OCI-LY1 (cell line): ENCODE data around the gene PDE1C.

Experiments
- H2AFZ ChIP-seq: fragments of 200-600 bp; sonication (generic), shearing (Covaris generic); 2 replicates; pipeline ENCODE4 v1.6.0; 2014; ENCODE audit warnings: antibody characterized with exemption, mild to moderate bottlenecking, low read length
- H3F3A ChIP-seq: fragments of 200-600 bp; sonication (generic), shearing (Covaris generic); 2 replicates; pipeline ENCODE4 v1.6.0; 2014; ENCODE audit warnings: mild to moderate bottlenecking, antibody characterized with exemption, low read length, moderate library complexity; ENCODE audit not compliant: insufficient read depth
- H3K27ac ChIP-seq: fragments of 200-600 bp; sonication (generic); 2 replicates; pipeline ENCODE4 v1.5.1; 2014; ENCODE audit warnings: low read length, mixed run types, mild to moderate bottlenecking, low read depth; ENCODE audit not compliant: poor library complexity, severe bottlenecking
- H3K27me3 ChIP-seq: fragments of 200-600 bp; sonication (generic); 2 replicates; pipeline ENCODE4 v1.6.0; 2014; ENCODE audit warnings: antibody characterized with exemption, mild to moderate bottlenecking, low read length, moderate library complexity; ENCODE audit not compliant: insufficient read depth
- H3K36me3 ChIP-seq: fragments of 200-600 bp; sonication (generic); 2 replicates; pipeline ENCODE4 v1.6.1; 2014; ENCODE audit warnings: mild to moderate bottlenecking, antibody characterized with exemption, low read length, moderate library complexity, mixed read lengths; ENCODE audit not compliant: insufficient read depth
- H3K4me1 ChIP-seq: fragments of 200-600 bp; sonication (generic); 2 replicates; pipeline ENCODE4 v1.5.1; 2014; ENCODE audit warnings: mild to moderate bottlenecking, low read length, moderate library complexity; ENCODE audit not compliant: insufficient read depth, severe bottlenecking
- H3K4me2 ChIP-seq: fragments of 200-600 bp; sonication (generic), shearing (Covaris generic); 2 replicates; pipeline ENCODE4 v1.6.1; 2014; ENCODE audit warnings: low read length
- H3K4me3 ChIP-seq: fragments of 200-600 bp; sonication (generic); 2 replicates; pipeline ENCODE4 v1.5.1; 2014; ENCODE audit warnings: low read length, low read depth, mild to moderate bottlenecking, mixed read lengths; ENCODE audit not compliant: poor library complexity, severe bottlenecking
- H3K79me2 ChIP-seq: fragments of 200-600 bp; shearing (Covaris generic); 2 replicates; pipeline ENCODE4 v1.6.1; 2016; ENCODE audit warnings: mixed run types, low read length, mixed read lengths; ENCODE audit not compliant: insufficient read depth
- H3K9ac ChIP-seq: fragments of 200-600 bp; sonication (generic), shearing (Covaris generic); 2 replicates; pipeline ENCODE4 v1.6.1; 2014; ENCODE audit warnings: mild to moderate bottlenecking, low read length, mixed read lengths
- H3K9me2 ChIP-seq: fragments of 200-600 bp; sonication (generic), shearing (Covaris generic); 2 replicates; pipeline ENCODE4 v1.6.1; 2014; ENCODE audit warnings: low read depth, mild to moderate bottlenecking, low read length, mixed read lengths
- H3K9me3 ChIP-seq: fragments of 200-600 bp; shearing (Covaris generic); 2 replicates; pipeline ENCODE4 v1.6.1; 2014; ENCODE audit warnings: low read length, mixed read lengths
- H4K20me1 ChIP-seq: fragments of 200-600 bp; sonication (generic), shearing (Covaris generic); 2 replicates; pipeline ENCODE4 v1.6.0; 2016; ENCODE audit warnings: mild to moderate bottlenecking, low read length; ENCODE audit not compliant: insufficient read depth
- EZH2 ChIP-seq: fragments of 200-600 bp; sonication (generic), shearing (Covaris generic); IDR thresholded peaks from 2 replicates; pipeline ENCODE4 v1.8.0; 2017; ENCODE audit warnings: borderline replicate concordance, mixed run types, mild to moderate bottlenecking, antibody characterized with exemption, low read length, moderate library complexity, mixed read lengths
- TF ChIP-seq, protein P1 (sequence below): fragments of 200-600 bp; sonication (generic), shearing (Covaris generic); IDR thresholded peaks from 2 replicates; pipeline ENCODE4 v1.5.1; 2017; ENCODE audit warnings: mild to moderate bottlenecking, antibody characterized with exemption, low read length, moderate library complexity, mixed read lengths

PDE1C gene

DNA sequence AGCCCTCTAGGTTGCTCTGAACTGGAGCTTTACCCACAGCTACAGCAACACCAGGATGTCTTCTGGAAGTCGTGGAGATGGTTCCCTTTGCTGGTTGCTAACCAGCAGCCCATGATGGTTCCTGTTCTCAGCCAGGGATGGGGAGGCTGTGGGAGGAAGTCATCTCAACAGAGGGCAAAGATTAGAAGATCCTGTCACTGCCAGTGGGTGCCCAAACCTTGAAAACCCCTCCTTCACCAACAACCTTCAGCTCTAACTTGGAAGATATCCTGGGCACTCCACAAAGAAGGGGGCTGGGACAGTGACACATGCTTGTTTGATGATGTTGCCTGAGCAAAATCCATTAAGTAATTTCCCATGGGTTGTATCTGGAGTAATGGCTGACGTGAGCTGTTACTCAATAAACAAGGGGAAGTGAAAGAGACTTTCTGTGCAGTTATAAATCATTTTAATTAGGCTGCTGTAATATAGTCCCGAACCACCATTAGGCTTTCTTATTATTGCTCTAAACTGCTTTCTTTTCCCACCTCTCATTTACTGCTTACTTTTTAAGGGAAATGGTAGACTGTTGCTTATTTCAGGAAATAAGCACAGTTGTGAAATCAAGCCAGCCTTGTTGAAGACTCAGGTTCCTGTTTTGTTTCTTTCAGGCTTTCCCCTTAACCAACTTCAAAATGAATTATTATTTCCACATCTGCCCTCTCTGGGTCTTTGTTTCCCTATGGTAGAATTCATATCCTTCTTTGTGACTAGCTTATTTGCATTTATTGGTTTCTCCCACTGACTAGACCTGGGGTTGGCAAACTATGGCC lies 258.4 kb downstream of the PDE1C start:
- H3K9me3 ChIP-seq: no peaks in the 10 kb centered on the region
- H3K4me2 ChIP-seq: no peak overlapping the region
- H3K27me3 ChIP-seq: no peaks in the 10 kb centered on the region
- no peaks in the 10 kb centered on the region for H3K4me1 ChIP-seq
- H3K9me2 ChIP-seq: no peaks in the 10 kb centered on the region
- no peaks in the 10 kb centered on the region for H3K36me3 ChIP-seq
- no peaks in the 10 kb centered on the region for H3K79me2 ChIP-seq
- H3K9ac ChIP-seq: no peak overlapping the region
- no peak overlapping the region for H3K27ac ChIP-seq
- no peak overlapping the region for H2AFZ ChIP-seq
- H4K20me1 ChIP-seq: no peaks in the 10 kb centered on the region
- no peak overlapping the region for H3K4me3 ChIP-seq
- no peaks in the 10 kb centered on the region for H3F3A ChIP-seq
- no peak for TF ChIP-seq EZH2
- TF ChIP-seq, protein P1, sequence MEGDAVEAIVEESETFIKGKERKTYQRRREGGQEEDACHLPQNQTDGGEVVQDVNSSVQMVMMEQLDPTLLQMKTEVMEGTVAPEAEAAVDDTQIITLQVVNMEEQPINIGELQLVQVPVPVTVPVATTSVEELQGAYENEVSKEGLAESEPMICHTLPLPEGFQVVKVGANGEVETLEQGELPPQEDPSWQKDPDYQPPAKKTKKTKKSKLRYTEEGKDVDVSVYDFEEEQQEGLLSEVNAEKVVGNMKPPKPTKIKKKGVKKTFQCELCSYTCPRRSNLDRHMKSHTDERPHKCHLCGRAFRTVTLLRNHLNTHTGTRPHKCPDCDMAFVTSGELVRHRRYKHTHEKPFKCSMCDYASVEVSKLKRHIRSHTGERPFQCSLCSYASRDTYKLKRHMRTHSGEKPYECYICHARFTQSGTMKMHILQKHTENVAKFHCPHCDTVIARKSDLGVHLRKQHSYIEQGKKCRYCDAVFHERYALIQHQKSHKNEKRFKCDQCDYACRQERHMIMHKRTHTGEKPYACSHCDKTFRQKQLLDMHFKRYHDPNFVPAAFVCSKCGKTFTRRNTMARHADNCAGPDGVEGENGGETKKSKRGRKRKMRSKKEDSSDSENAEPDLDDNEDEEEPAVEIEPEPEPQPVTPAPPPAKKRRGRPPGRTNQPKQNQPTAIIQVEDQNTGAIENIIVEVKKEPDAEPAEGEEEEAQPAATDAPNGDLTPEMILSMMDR: no peak

DNA sequence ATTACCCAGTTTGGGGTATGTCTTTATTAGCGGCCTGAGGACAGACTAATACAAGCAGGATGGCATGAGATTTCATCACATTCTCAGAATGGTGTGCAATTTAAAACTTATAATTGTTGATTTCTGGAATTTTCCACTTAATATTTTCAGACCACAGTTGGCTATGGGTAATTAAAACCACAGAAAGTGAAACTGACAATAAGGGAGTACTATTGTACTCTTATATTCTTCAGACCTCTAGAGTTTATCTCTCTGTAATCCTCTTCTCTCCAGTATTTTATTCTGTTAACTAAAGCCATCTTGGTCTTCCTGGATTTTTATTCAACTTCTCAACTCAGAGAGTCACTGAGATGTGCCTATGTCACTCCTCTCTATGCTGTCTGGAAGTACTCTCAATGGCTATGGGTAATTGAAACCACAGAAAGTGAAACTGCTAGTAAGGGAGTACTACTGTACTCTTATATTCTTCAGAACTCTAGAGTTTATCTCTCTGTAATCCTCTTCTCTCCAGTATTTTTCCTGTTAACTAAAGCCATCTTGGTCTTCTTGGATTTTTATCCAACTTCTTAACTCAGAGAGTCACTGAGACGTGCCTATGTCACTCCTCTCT lies 264.9 kb downstream of the PDE1C start:
- no peaks in the 10 kb centered on the region for H4K20me1 ChIP-seq
- no peaks in the 10 kb centered on the region for H3K9me3 ChIP-seq
- no peak for TF ChIP-seq EZH2
- TF ChIP-seq, protein P1: no peak
- H3K4me3 ChIP-seq: no peak overlapping the region
- H3K4me1 ChIP-seq: no peaks in the 10 kb centered on the region
- H3K27ac ChIP-seq: no peak overlapping the region
- no peaks in the 10 kb centered on the region for H3K36me3 ChIP-seq
- H3K9ac ChIP-seq: no peak overlapping the region
- no peaks in the 10 kb centered on the region for H3K27me3 ChIP-seq
- H3K4me2 ChIP-seq: no peak overlapping the region
- H3K9me2 ChIP-seq: no peaks in the 10 kb centered on the region; the same call in 1 of the 2 replicates
- H2AFZ ChIP-seq: no peak overlapping the region
- no peaks in the 10 kb centered on the region for H3F3A ChIP-seq
- no peaks in the 10 kb centered on the region for H3K79me2 ChIP-seq

DNA sequence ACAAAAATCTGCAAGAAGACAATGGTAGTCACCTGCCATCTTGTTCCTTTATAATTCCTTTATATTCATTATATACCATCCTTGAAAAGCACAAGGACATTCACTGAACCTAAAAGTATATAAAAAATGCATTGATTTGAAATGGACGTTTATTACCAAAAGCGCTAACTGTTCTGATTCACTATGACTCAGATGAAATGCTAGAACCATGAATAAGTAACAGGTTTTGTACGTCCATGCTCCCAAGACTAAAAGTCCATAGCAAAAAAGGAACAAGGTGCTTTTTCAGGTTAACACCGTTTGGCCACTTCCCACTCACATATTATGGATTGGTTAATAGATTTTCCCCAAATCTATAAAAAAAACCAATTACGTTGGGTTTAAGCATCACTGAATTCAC lies 273.8 kb downstream of the PDE1C start:
- Histone ChIP-seq H3K4me2 (no peak overlapping the region), H3K4me3 (no peak overlapping the region), H2AFZ (no peak overlapping the region), H3F3A (no peaks in the 10 kb centered on the region), H4K20me1 (no peaks in the 10 kb centered on the region), H3K36me3 (no peaks in the 10 kb centered on the region), H3K27ac (no peak overlapping the region), H3K9me2 (no peaks in the 10 kb centered on the region), H3K9ac (no peak overlapping the region), H3K4me1 (no peaks in the 10 kb centered on the region), H3K27me3 (no peaks in the 10 kb centered on the region), H3K79me2 (no peaks in the 10 kb centered on the region), H3K9me3 (no peaks in the 10 kb centered on the region)
- TF ChIP-seq EZH2: no peak
- TF ChIP-seq, protein P1: no peak
